ENCODE results near the gene ZNF451.

DNA sequence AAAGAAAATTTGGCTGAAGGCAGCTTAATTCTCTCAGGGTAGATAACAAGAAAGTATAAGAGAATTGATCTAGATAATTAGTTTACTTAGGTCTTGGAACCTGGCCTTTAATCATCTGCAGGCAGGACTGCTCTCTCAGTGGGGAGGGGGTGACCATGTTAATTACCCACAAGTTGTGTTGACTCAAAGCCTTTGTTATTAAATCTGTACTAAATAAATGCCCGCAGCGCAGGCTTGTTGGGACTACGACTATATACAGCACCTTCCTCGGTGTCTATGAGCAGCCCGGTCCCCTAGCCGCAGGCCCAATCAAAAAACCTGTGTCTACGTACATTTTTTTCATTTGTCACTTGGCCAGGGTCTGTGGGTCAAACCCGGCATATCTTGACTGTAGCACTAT lies 15.6 kb upstream of the ZNF451 start:
- TF ChIP-seq CTCF (IDR thresholded peaks at IDR 0.05), result no peak
- no peak for TF ChIP-seq EP300 (IDR thresholded peaks at IDR 0.05)
- no peak for TF ChIP-seq POLR2AphosphoS5 (IDR thresholded peaks at IDR 0.05)

Data from upper lobe of left lung (tissue), 4 donors.